Activated T-cell treated with anti-CD3 and anti-CD28 coated beads, Interleukin-2, amount 50 U/mL, for 4 hours (primary cell): ENCODE results near the gene HNRNPA1. TPM values are rescaled to one million over a fixed set of nuclear protein-coding genes. Genes with fewer than 3 reads are reported as not detected.
"Not testable (repeated sequence)": the region's sequence is repeated elsewhere in the genome, so short reads cannot be mapped to it uniquely, and the experiment has no call there.

Experiments
- ATAC-seq, 2 donors: fragments of 200-7000 bp; cut with Tn5 transposase; one replicate each; pipeline ENCODE4 v1.10.0; 2021
- DNase-seq: peaks from one replicate; pipeline ENCODE4 v3.0.0-alpha.2; 2020
- H3K27me3 Mint-ChIP-seq: one replicate; pipeline ENCODE4 v1.8.0; 2021; ENCODE audit warnings: low read depth, mixed read lengths
- H3K36me3 Mint-ChIP-seq: one replicate; pipeline ENCODE4 v1.8.0; 2022; ENCODE audit warnings: mixed read lengths; ENCODE audit not compliant: insufficient read depth
- H3K4me1 Mint-ChIP-seq: one replicate; pipeline ENCODE4 v1.8.0; 2021; ENCODE audit warnings: low read depth, mixed read lengths
- H3K4me3 Mint-ChIP-seq: one replicate; pipeline ENCODE4 v1.8.0; 2021; ENCODE audit warnings: mild to moderate bottlenecking, moderate library complexity, mixed read lengths
- H3K9me3 Mint-ChIP-seq: one replicate; pipeline ENCODE4 v1.8.0; 2021; ENCODE audit warnings: mixed read lengths
- total RNA-seq, 3 donors: library from RNA; stranded (reverse); gene quantifications; one replicate each; pipeline ENCODE4 v1.2.1, GENCODE V29; 2021

HNRNPA1 gene
- total RNA-seq: 1,000 to 10,000 TPM; 2,725 to 2,849 (median 2,779) TPM

DNA sequence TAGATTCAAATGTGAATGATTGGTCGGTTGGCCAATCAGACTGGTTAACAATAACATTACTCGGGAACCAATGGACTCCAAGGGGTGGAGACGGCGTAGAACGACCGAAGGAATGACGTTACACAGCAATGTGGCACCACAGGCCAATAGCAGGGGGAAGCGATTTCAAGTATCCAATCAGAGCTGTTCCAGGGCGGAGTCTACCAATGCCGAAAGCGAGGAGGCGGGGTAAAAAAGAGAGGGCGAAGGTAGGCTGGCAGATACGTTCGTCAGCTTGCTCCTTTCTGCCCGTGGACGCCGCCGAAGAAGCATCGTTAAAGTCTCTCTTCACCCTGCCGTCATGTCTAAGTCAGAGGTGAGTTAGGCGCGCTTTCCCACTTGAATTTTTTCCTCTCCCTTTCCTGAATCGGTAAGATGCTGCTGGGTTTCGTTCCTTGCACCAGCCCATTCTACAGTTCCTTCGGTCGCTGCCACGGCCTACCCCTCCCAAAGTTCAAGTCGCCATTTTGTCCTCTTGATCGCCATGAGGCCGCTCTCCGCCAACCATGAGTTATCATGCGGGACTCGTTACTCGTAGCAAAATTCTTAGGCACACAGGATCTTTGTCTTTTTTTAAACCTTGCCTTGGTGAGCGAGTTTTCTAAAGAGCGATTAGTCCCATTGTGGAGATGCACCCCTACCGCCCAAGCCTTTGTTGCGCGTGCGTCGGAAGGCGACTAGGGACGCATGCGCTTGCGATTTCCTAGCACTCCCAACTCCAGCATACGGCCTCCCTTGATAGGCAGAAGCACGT is at the start of gene HNRNPA1:
TSS of gene HNRNPA1 (plus strand) at position 259 of the 793 bp plus-strand sequence. CDS start at position 341, 82 bp downstream.
- DNase-seq: peak; percentile 89
- peak; percentile 82 to 84 for ATAC-seq
- H3K4me1 Mint-ChIP-seq: peaks cover 49% of the 10 kb centered on the region
- no peaks in the 10 kb centered on the region for H3K9me3 Mint-ChIP-seq
- H3K36me3 Mint-ChIP-seq: no peaks in the 10 kb centered on the region
- no peaks in the 10 kb centered on the region for H3K27me3 Mint-ChIP-seq
- no peak within 1 kb of the TSS for H3K4me3 Mint-ChIP-seq

- not testable (repeated sequence) for H3K36me3 Mint-ChIP-seq, H3K9me3 Mint-ChIP-seq, H3K27me3 Mint-ChIP-seq, ATAC-seq, H3K4me1 Mint-ChIP-seq, DNase-seq, H3K4me3 Mint-ChIP-seq
These were observed 49.3 kb upstream of the HNRNPA1 start for GRCh38 chr12:54231269-54231668.

GRCh38 chr12:54232790-54233189 is 47.7 kb upstream of the HNRNPA1 start:
- Mint-ChIP-seq H3K4me1 (peaks cover 2% of the 10 kb centered on the region), H3K36me3 (peaks cover 5% of the 10 kb centered on the region), H3K27me3 (no peaks in the 10 kb centered on the region), H3K9me3 (no peaks in the 10 kb centered on the region), H3K4me3 (no peak overlapping the region)
- no peak for ATAC-seq
- DNase-seq: no peak

DNA sequence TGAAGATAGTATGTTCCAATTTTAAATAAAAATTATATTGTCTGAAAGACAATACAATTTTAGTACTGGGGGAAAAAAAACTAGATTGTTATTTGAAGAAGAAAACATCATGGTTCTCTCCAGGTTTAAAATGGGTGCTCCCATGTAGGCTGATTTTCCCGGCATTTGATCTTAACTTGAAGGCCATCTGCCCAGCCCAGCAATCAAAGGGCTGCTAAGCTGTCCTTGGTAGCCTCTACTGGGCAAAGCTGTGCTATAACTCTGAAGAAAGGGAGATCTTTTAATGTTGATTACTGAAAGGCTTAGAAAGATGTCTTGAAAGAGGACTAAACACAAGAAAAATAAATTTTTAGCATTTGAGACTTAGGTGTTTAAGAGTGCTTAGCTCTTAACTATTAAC is 42.0 kb upstream of the HNRNPA1 start:
- Mint-ChIP-seq H3K27me3 (no peaks in the 10 kb centered on the region), H3K4me3 (no peak overlapping the region), H3K36me3 (peaks cover 16% of the 10 kb centered on the region), H3K9me3 (no peaks in the 10 kb centered on the region), H3K4me1 (peaks cover 4% of the 10 kb centered on the region)
- ATAC-seq (no peak), DNase-seq (no peak)

- no peak for DNase-seq
- no peaks in the 10 kb centered on the region for H3K9me3 Mint-ChIP-seq
- peaks cover 4% of the 10 kb centered on the region for H3K4me1 Mint-ChIP-seq
- no peaks in the 10 kb centered on the region for H3K27me3 Mint-ChIP-seq
- H3K4me3 Mint-ChIP-seq: no peak overlapping the region
- no peak for ATAC-seq
- H3K36me3 Mint-ChIP-seq: peaks cover 16% of the 10 kb centered on the region
These were observed 40.9 kb upstream of the HNRNPA1 start for GRCh38 chr12:54239620-54240019.

DNA sequence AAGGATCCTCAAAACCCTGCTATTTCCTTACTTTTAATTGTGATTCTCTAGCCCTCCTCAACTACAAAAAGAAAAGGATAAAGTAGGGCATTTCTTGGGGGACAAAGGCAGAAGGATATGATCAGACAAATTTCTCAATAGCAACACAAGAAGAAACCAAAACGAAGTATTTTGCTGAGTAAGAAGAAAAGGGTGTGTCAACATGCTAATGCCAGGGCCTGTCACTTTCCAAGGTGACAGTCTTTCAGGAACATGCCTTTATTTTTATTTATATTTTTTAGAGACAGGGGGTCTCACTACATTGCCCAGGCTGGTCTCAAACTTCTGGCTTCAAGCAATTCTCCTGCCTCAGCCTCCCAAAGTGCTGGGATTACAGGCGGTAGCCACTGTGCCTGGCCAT is 40.4 kb upstream of the HNRNPA1 start:
- DNase-seq (no peak), ATAC-seq (no peak)
- peaks cover 16% of the 10 kb centered on the region for H3K36me3 Mint-ChIP-seq
- H3K4me1 Mint-ChIP-seq: peaks cover 4% of the 10 kb centered on the region
- no peak overlapping the region for H3K4me3 Mint-ChIP-seq
- H3K27me3 Mint-ChIP-seq: no peaks in the 10 kb centered on the region
- H3K9me3 Mint-ChIP-seq: no peaks in the 10 kb centered on the region

- no peak for DNase-seq
- H3K27me3 Mint-ChIP-seq: no peaks in the 10 kb centered on the region
These were observed 39.4 kb upstream of the HNRNPA1 start for GRCh38 chr12:54240971-54241588.

DNA sequence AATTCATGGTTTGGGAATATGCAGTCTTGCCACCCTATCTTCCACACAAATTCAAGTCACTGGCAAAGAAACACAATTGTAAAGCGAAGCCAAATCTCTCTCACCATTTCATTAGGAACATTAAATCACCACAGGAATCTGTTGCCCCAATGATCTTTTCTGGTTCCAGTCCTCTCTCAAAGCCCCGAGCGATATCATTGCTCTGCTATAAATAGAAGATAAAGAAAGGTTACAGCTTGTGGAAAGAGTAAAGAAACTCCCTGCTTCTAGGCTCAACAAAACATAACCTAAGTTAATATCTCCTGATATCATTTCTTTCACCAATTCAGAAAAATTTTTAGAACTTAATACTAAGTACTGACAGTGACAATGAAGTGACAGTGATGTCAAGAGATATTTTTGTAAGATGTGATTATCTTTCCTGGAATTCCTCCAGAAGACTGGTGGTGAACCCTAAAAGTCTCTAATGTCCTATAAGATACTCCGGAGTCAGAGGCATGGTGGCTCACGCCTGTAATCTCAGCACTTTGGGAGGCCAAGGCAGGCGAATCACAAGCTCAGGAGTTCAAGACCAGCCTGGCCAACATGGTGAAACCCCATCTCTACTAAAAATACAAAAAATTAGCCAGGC is 34.4 kb upstream of the HNRNPA1 start:
- Mint-ChIP-seq H3K4me1 (peaks cover 6% of the 10 kb centered on the region), H3K9me3 (no peaks in the 10 kb centered on the region), H3K36me3 (peaks cover 21% of the 10 kb centered on the region), H3K4me3 (no peak overlapping the region), H3K27me3 (no peaks in the 10 kb centered on the region)
- DNase-seq (no peak), ATAC-seq (no peak)

More at GRCh38 chr12:54240971-54241588, 39.4 kb upstream of the HNRNPA1 start:
- Mint-ChIP-seq H3K9me3 (no peaks in the 10 kb centered on the region), H3K4me1 (peaks cover 4% of the 10 kb centered on the region), H3K4me3 (no peak overlapping the region), H3K36me3 (peaks cover 16% of the 10 kb centered on the region)
- no peak for ATAC-seq

- Mint-ChIP-seq H3K9me3 (no peaks in the 10 kb centered on the region), H3K4me3 (no peak overlapping the region), H3K36me3 (peaks cover 19% of the 10 kb centered on the region), H3K4me1 (peaks cover 4% of the 10 kb centered on the region), H3K27me3 (no peaks in the 10 kb centered on the region)
- no peak for ATAC-seq
- peak; percentile 7 for DNase-seq
These were observed 31.0 kb upstream of the HNRNPA1 start for GRCh38 chr12:54249489-54249888.

DNA sequence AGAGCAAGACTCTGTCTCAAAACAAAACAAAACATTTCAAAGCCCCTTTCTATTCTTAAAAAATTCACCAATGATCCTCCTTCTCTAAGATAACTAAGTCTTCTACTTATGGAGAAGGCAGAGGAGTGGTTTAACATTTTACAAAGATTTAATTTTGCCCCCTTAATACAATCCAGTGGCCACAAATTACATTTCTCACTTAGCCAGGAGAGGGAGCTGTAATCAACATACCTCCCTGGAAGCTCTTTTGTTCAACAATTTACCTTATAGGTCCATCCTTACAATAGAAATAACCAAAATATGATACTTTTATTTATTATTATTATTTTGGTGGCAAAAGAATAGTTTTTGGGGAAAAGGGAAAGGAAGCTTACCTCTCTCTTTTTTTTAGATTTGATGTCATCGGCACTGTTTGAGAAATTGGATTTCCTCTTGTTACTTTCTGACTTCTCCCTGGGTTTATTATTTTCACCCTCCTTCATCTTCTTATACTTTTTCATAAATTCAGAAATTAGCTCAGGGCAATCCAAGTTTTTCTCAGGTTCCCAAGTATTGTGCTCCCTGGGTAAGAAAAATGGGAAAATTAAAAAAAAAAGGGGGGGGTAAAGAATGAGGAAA is 28.8 kb upstream of the HNRNPA1 start:
- ATAC-seq (peak in 1 of 2 donors; percentile 52), DNase-seq (no peak)
- peaks cover 20% of the 10 kb centered on the region for H3K36me3 Mint-ChIP-seq
- no peak overlapping the region for H3K4me3 Mint-ChIP-seq
- H3K4me1 Mint-ChIP-seq: peaks cover 4% of the 10 kb centered on the region
- no peaks in the 10 kb centered on the region for H3K27me3 Mint-ChIP-seq
- H3K9me3 Mint-ChIP-seq: no peaks in the 10 kb centered on the region

- Mint-ChIP-seq H3K4me3 (no peak overlapping the region), H3K27me3 (no peaks in the 10 kb centered on the region), H3K36me3 (peaks cover 24% of the 10 kb centered on the region), H3K4me1 (peaks cover 10% of the 10 kb centered on the region), H3K9me3 (no peaks in the 10 kb centered on the region)
- no peak for ATAC-seq
- DNase-seq: no peak
These were observed 27.3 kb upstream of the HNRNPA1 start for GRCh38 chr12:54253240-54253639.

DNA sequence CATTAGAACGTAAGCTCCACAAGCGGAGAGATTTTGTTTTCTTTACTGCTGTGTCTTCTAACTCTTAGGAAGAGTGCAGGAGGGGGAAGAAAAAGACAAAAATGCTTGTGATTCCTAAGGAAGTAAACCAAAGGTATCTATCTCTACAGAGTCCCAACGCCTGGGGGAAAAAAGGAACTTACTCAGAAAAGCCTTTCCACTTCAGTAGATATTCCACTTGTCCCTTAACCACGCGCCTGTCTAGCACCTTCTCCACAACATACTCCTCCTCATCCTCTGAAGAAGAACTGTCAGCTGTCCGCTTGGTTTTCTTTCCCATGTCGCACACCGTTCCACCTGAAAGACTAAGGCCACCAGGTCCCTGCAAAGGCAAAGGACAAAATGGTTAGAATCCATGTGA is 23.2 kb upstream of the HNRNPA1 start:
- H3K27me3 Mint-ChIP-seq: no peaks in the 10 kb centered on the region
- H3K4me1 Mint-ChIP-seq: peaks cover 23% of the 10 kb centered on the region
- no peaks in the 10 kb centered on the region for H3K9me3 Mint-ChIP-seq
- H3K36me3 Mint-ChIP-seq: peaks cover 13% of the 10 kb centered on the region
- no peak overlapping the region for H3K4me3 Mint-ChIP-seq
- ATAC-seq: no peak
- DNase-seq: no peak

GRCh38 chr12:54258201-54258681 is 22.3 kb upstream of the HNRNPA1 start:
- no peaks in the 10 kb centered on the region for H3K9me3 Mint-ChIP-seq
- H3K27me3 Mint-ChIP-seq: no peaks in the 10 kb centered on the region
- ATAC-seq (no peak), DNase-seq (no peak)
- peaks cover 23% of the 10 kb centered on the region for H3K4me1 Mint-ChIP-seq
- no peak overlapping the region for H3K4me3 Mint-ChIP-seq
- peaks cover 11% of the 10 kb centered on the region for H3K36me3 Mint-ChIP-seq
